HG02759 (cell line): ENCODE measurements around the gene FAM53A.
"Not testable (repeated sequence)": the region's sequence is repeated elsewhere in the genome, so short reads cannot be mapped to it uniquely, and the experiment has no call there.

Experiments
- ATAC-seq: cut with Tn5 transposase; IDR thresholded peaks from one replicate; pipeline ENCODE4 v1.9.1; 2021; ENCODE audit warnings: mild to moderate bottlenecking, moderate library complexity; ENCODE audit not compliant: unreplicated experiment

The FAM53A gene

DNA sequence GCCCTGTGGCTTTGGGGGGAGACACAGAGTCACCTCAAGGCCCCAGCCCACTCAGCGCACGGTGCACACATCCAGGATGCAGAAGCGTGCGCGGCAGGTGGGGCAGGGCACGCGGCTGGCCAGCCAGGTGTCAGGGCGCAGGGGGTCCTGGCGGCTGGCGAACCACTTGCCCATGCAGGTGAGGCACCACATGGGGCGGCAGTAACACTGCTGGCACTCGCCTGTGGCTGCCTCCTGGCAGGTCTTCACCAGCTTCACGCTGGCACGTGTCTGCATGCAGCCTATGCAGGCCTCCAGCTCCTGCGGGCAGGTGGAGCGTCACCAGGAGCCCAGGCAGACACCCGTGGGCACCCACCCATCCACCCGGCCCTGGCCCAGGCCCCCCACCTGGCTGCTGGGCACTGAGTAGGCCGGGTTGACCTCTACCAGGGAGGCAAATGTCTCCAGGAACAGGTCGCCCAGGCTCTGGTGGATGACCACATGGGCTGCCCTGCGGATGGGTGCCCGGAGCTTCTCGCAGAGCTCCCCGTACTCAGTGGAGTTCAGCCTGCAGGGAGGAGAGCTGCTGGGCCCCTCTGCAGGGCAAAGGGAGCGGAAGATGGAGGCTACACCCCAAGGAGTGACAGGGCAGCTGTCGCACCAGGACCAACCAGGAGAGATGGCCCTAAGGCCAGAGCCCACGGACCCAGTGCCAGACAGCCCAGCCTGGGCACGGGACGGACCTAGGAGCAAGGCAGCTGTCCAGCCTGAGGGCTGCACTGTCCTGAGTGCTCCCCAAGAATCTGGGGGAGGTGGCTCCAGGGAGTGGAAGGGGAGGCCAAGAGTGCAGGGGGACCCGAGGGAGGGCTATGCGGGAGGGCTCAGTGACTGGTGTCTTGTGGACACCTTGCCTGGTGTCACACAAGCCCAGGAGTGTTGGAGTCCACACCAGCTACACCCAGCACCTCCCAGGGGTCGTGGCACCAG, 33.3 kb upstream of the FAM53A start:
- no peak for ATAC-seq

- ATAC-seq = no peak
Observed at GRCh38 chr4:1716065-1716945, 32.2 kb upstream of the FAM53A start.

GRCh38 chr4:1715002-1715758, 31.1 kb upstream of the FAM53A start:
- ATAC-seq = no peak

- ATAC-seq = no peak
Observed at GRCh38 chr4:1714303-1715001, 30.3 kb upstream of the FAM53A start.

- no peak for ATAC-seq
Observed at GRCh38 chr4:1713003-1713851, 29.1 kb upstream of the FAM53A start.

- peak; percentile 77 for ATAC-seq
Observed at GRCh38 chr4:1712216-1713002, 28.3 kb upstream of the FAM53A start, which contains the start of gene SLBP. Gene SLBP (minus strand): TSS chr4:1712319. CDS start chr4:1712188, 131 bp downstream.

GRCh38 chr4:1711571-1712215, 27.6 kb upstream of the FAM53A start:
- ATAC-seq = peak; percentile 15

GRCh38 chr4:1711055-1711570, 27.0 kb upstream of the FAM53A start:
- no peak for ATAC-seq

GRCh38 chr4:1708581-1708980, 24.5 kb upstream of the FAM53A start:
- ATAC-seq = no peak

GRCh38 chr4:1706358-1706757, 22.2 kb upstream of the FAM53A start:
- ATAC-seq = no peak

GRCh38 chr4:1705732-1706131, 21.6 kb upstream of the FAM53A start:
- no peak for ATAC-seq

DNA sequence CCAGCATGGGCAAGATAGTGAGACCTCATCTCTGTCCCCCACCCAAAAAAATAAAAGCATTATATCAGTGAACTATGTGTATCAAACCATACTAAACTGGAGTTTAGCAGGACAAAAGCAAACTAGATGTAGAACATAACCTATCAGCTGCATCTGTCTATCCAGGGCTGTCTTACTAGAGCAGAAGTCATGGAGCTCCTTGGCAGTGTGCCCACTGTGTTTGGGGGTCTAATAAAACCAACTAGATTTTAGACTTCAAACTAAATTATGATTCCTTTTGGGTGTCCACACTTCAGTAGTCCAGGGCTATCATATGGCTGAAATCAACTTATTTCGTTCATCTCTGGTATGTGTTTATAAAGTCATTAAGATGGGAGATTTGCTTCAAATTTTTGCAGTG, 19.8 kb upstream of the FAM53A start:
- ATAC-seq = no peak

GRCh38 chr4:1701671-1702070, 17.6 kb upstream of the FAM53A start:
- ATAC-seq = not testable (repeated sequence)

DNA sequence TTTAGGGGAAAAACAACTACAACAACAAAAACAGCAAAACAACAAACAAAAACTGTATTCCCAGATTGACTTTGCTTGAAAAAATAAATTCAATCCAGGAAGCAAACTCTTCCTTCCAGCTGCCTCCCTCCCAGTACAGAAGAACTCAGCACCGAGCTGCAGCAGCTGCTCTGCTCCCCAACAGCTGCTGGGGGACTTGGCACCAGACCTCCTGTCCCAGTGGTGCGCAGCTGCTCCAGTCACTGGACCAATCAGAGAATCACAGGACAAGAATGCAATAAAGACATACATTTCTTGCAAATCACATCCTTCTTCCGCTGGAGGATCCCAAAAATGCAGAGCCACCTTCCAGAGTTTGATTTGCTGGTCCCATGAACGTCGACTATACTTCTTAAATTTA, 11.8 kb upstream of the FAM53A start:
- ATAC-seq = no peak

GRCh38 chr4:1693131-1693896, 9.2 kb upstream of the FAM53A start:
- ATAC-seq = peak; percentile 72

DNA sequence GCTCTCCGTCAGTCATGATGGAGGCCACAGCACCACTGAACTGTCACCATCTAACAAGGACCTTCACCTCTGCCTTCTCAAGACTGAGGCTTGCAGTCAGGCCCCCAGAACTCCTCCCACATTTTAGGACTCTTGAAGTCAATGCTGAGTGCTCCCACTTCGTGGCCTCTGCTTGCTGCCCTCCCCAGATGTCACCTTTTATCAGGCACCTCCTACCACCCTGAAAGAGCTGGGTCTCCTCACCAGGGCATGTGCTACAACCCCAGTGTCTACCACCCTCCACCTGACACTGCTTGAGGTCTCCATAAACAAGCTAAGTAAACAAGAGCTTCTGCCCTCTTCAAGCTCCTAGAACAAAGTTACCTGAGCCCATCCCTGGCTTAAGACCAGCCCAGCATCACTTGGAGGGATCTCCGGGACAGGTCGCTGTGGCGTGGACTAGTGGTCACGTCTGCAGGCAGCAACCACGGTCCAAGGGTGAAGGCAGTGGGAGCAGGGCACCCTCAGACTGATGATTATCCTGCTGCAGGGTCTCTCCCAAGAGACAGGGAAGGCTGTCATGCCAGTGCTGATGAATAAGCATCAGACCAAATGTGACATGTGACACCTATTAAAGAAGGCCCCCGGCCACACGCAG, 7.7 kb upstream of the FAM53A start:
- ATAC-seq = no peak

- ATAC-seq = no peak
Observed at GRCh38 chr4:1690698-1691097, 6.6 kb upstream of the FAM53A start.
